Loucy (cell line): Measurements from ENCODE around the gene PLA2G4D.
"Not testable (repeated sequence)": the region's sequence is repeated elsewhere in the genome, so short reads cannot be mapped to it uniquely, and the experiment has no call there.

ENCODE experiments used
- H2AFZ ChIP-seq: fragments of 200-600 bp; sonication (generic); 2 replicates; pipeline ENCODE4 v1.6.0; 2016; ENCODE audit warnings: antibody characterized with exemption, mild to moderate bottlenecking, low read length, moderate library complexity
- H3F3A ChIP-seq: fragments of 200-600 bp; 2 replicates; pipeline ENCODE4 v1.6.0; 2016; ENCODE audit warnings: antibody characterized with exemption, low read depth, mild to moderate bottlenecking
- H3K27me3 ChIP-seq: fragments of 200-600 bp; sonication (generic); 2 replicates; pipeline ENCODE4 v1.6.1; 2014; ENCODE audit warnings: low read length, mild to moderate bottlenecking; ENCODE audit not compliant: insufficient read depth, poor library complexity, severe bottlenecking
- H3K36me3 ChIP-seq: fragments of 200-600 bp; sonication (generic); 2 replicates; pipeline ENCODE4 v1.6.1; 2016; ENCODE audit warnings: low read length; ENCODE audit not compliant: insufficient read depth
- H3K4me1 ChIP-seq: fragments of 200-600 bp; sonication (generic); 2 replicates; pipeline ENCODE4 v1.5.1; 2014; ENCODE audit warnings: low read length, mild to moderate bottlenecking; ENCODE audit not compliant: insufficient read depth, poor library complexity, severe bottlenecking
- H3K4me2 ChIP-seq: fragments of 200-600 bp; sonication (generic); 2 replicates; pipeline ENCODE4 v1.6.0; 2014; ENCODE audit warnings: antibody characterized with exemption, low read length, low read depth, mild to moderate bottlenecking; ENCODE audit not compliant: poor library complexity, severe bottlenecking
- H3K4me3 ChIP-seq: fragments of 200-600 bp; sonication (generic); 2 replicates; pipeline ENCODE4 v1.5.1; 2014; ENCODE audit warnings: low read length, mild to moderate bottlenecking, mixed read lengths; ENCODE audit not compliant: poor library complexity, severe bottlenecking
- H3K79me2 ChIP-seq: fragments of 200-600 bp; sonication (generic); 2 replicates; pipeline ENCODE4 v1.6.1; 2014; ENCODE audit warnings: low read length; ENCODE audit not compliant: insufficient read depth
- H3K9ac ChIP-seq: fragments of 200-600 bp; sonication (generic); 2 replicates; pipeline ENCODE4 v1.6.0; 2014; ENCODE audit warnings: mild to moderate bottlenecking, low read depth, low read length, moderate library complexity; ENCODE audit not compliant: poor library complexity, severe bottlenecking
- H3K9me2 ChIP-seq: fragments of 200-600 bp; sonication (generic); replicated peaks from 2 replicates; pipeline ENCODE4 v1.6.1; 2016; ENCODE audit warnings: low read depth, low read length, mixed read lengths
- H3K9me3 ChIP-seq: fragments of 200-600 bp; sonication (generic); 2 replicates; pipeline ENCODE4 v1.6.1; 2014; ENCODE audit warnings: mild to moderate bottlenecking, antibody characterized with exemption, low read length, low read depth; ENCODE audit not compliant: insufficient read depth
- H4K20me1 ChIP-seq: fragments of 200-600 bp; sonication (generic); 2 replicates; pipeline ENCODE4 v1.6.0; 2014; ENCODE audit warnings: antibody characterized with exemption, low read length, mild to moderate bottlenecking; ENCODE audit not compliant: insufficient read depth, poor library complexity, severe bottlenecking
- CTCF ChIP-seq: fragments of 200-600 bp; sonication (generic); conservative IDR thresholded peaks from 2 replicates; pipeline ENCODE4 v1.5.1; 2014; ENCODE audit warnings: mild to moderate bottlenecking, antibody characterized with exemption, low read length
- EZH2phosphoT487 ChIP-seq: fragments of 200-600 bp; IDR thresholded peaks from 2 replicates; pipeline ENCODE4 v1.6.1; 2018; ENCODE audit warnings: antibody characterized with exemption, mild to moderate bottlenecking, moderate library complexity, borderline replicate concordance

Gene PLA2G4D

GRCh38 chr15:42093966-42094365 is 396 bp downstream of the PLA2G4D start:
- H3K4me1 ChIP-seq: no peaks in the 10 kb centered on the region
- H3K9ac ChIP-seq: no peak overlapping the region
- no peak for TF ChIP-seq CTCF
- no peak for TF ChIP-seq EZH2phosphoT487
- H3K9me3 ChIP-seq: no peaks in the 10 kb centered on the region
- H2AFZ ChIP-seq: no peak overlapping the region
- H3K27me3 ChIP-seq: no peaks in the 10 kb centered on the region
- no peaks in the 10 kb centered on the region for H3F3A ChIP-seq
- H3K79me2 ChIP-seq: no peaks in the 10 kb centered on the region
- no peaks in the 10 kb centered on the region for H3K36me3 ChIP-seq
- no peak overlapping the region for H3K4me3 ChIP-seq
- H3K4me2 ChIP-seq: no peak overlapping the region
- no peaks in the 10 kb centered on the region for H3K9me2 ChIP-seq
- H4K20me1 ChIP-seq: no peaks in the 10 kb centered on the region

- H3F3A ChIP-seq: no peaks in the 10 kb centered on the region
- H3K4me3 ChIP-seq: no peak overlapping the region
- no peak for TF ChIP-seq EZH2phosphoT487
- TF ChIP-seq CTCF: no peak
- H3K36me3 ChIP-seq: no peaks in the 10 kb centered on the region
- H3K79me2 ChIP-seq: no peaks in the 10 kb centered on the region
- no peaks in the 10 kb centered on the region for H4K20me1 ChIP-seq
- H3K27me3 ChIP-seq: no peaks in the 10 kb centered on the region
- no peak overlapping the region for H3K9ac ChIP-seq
- H3K4me1 ChIP-seq: no peaks in the 10 kb centered on the region
- no peaks in the 10 kb centered on the region for H3K9me2 ChIP-seq
- no peak overlapping the region for H3K4me2 ChIP-seq
- no peaks in the 10 kb centered on the region for H3K9me3 ChIP-seq
- H2AFZ ChIP-seq: no peak overlapping the region
Measured at GRCh38 chr15:42092398-42093318, 1.7 kb downstream of the PLA2G4D start.

GRCh38 chr15:42091753-42092397 is 2.5 kb downstream of the PLA2G4D start:
- not testable (repeated sequence) for H4K20me1 ChIP-seq, H3K4me3 ChIP-seq, H3K4me2 ChIP-seq, H3K27me3 ChIP-seq, H3K9ac ChIP-seq, H3K79me2 ChIP-seq, H3K9me3 ChIP-seq, H3K4me1 ChIP-seq, H3F3A ChIP-seq, H3K9me2 ChIP-seq, H2AFZ ChIP-seq, H3K36me3 ChIP-seq
